Stimulated activated naive CD8-positive, alpha-beta T cell treated with anti-CD3 and anti-CD28 coated beads, Interleukin-15, Interleukin-2, amounts not matched to agents 100 U/mL and 50 U/mL, for 24 hours (primary cell): Measurements from ENCODE around the gene USP17L11.
"Not testable (repeated sequence)": the region's sequence is repeated elsewhere in the genome, so short reads cannot be mapped to it uniquely, and the experiment has no call there.

Experiments
- ATAC-seq: fragments of 150-1000 bp; cut with Tn5 transposase; one replicate; pipeline ENCODE4 v1.10.0; 2021
- DNase-seq: peaks from one replicate; pipeline ENCODE4 v3.0.0; 2021

The USP17L11 gene, protein sequence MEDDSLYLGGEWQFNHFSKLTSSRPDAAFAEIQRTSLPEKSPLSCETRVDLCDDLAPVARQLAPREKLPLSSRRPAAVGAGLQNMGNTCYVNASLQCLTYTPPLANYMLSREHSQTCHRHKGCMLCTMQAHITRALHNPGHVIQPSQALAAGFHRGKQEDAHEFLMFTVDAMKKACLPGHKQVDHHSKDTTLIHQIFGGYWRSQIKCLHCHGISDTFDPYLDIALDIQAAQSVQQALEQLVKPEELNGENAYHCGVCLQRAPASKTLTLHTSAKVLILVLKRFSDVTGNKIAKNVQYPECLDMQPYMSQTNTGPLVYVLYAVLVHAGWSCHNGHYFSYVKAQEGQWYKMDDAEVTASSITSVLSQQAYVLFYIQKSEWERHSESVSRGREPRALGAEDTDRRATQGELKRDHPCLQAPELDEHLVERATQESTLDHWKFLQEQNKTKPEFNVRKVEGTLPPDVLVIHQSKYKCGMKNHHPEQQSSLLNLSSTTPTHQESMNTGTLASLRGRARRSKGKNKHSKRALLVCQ

DNA sequence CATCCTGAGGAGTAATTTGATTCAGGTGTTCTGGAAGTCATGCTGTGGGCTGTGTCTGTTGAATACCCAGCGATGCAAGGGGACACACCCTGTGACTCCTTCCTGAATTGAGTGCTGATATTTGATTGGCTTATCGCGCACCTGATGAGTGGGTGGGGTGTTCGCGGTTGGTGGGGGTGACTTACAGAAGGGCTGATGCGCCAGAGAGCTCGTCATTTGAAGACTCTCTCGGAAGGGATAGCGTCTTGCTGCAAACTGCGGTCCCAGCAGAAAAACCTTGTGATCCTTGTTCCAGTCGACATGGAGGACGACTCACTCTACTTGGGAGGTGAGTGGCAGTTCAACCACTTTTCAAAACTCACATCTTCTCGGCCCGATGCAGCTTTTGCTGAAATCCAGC lies at the start of gene USP17L11:
Gene USP17L11 (plus strand): TSS at position 301 of the 400 bp plus-strand sequence. CDS start 0 bp downstream, at position 301.
- ATAC-seq, DNase-seq: not testable (repeated sequence)

- ATAC-seq, DNase-seq: not testable (repeated sequence)
These were observed 49.2 kb upstream of the USP17L11 start for GRCh38 chr4:9165990-9166389.

- not testable (repeated sequence) for ATAC-seq, DNase-seq
These were observed 45.3 kb upstream of the USP17L11 start, which contains the start of gene FAM90A26 for GRCh38 chr4:9169791-9170459. Gene FAM90A26 (plus strand): TSS chr4:9170409. CDS start chr4:9173173, 2,764 bp downstream.

GRCh38 chr4:9210357-9210756 lies 4.8 kb upstream of the USP17L11 start, which contains the start of gene USP17L10:
Gene USP17L10 (plus strand): TSS chr4:9210657. CDS start chr4:9210657, 0 bp downstream.
- not testable (repeated sequence) for DNase-seq, ATAC-seq

DNA sequence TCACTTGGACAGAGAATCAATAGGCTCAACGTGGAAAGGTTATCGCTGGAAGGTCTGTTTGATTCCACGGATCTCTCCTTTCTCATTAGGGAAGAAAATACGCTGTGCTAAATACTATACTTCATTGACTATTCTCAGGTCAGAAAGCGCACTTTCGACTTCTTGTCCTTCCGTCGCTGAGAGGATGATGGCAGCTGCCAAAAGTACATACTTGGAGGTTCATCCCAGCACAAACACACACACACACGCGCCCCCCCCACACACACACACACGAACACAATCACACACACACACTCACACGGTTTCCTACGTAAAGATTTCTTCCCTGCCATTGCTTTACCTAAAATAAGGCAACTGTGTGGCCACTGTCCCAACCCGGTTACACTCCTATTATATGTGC lies 504 bp upstream of the USP17L11 start:
- ATAC-seq, DNase-seq: not testable (repeated sequence)

DNA sequence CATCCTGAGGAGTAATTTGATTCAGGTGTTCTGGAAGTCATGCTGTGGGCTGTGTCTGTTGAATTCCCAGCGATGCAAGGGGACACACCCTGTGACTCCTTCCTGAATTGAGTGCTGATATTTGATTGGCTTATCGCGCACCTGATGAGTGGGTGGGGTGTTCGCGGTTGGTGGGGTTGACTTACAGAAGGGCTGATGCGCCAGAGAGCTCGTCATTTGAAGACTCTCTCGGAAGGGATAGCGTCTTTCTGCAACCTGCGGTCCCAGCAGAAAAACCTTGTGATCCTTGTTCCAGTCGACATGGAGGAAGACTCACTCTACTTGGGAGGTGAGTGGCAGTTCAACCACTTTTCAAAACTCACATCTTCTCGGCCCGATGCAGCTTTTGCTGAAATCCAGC lies 4.6 kb downstream of the USP17L11 start, which contains the start of gene USP17L12:
Gene USP17L12 (plus strand): TSS at position 301 of the 400 bp plus-strand sequence. CDS start 0 bp downstream, at position 301.
- not testable (repeated sequence) for ATAC-seq

GRCh38 chr4:9224596-9224995 lies 9.4 kb downstream of the USP17L11 start, which contains the start of gene USP17L13:
Gene USP17L13 (plus strand): TSS chr4:9224896. CDS start chr4:9224896, 0 bp downstream.
- not testable (repeated sequence) for ATAC-seq, DNase-seq

More for the DNA sequence above, 4.6 kb downstream of the USP17L11 start, which contains the start of gene USP17L12:
- not testable (repeated sequence) for DNase-seq

DNA sequence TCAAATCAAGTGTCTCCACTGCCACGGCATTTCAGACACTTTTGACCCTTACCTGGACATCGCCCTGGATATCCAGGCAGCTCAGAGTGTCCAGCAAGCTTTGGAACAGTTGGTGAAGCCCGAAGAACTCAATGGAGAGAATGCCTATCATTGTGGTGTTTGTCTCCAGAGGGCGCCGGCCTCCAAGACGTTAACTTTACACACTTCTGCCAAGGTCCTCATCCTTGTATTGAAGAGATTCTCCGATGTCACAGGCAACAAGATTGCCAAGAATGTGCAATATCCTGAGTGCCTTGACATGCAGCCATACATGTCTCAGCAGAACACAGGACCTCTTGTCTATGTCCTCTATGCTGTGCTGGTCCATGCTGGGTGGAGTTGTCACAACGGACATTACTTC lies 15.0 kb downstream of the USP17L11 start:
- not testable (repeated sequence) for DNase-seq

GRCh38 chr4:9234085-9234484 lies 18.9 kb downstream of the USP17L11 start, which contains the start of gene USP17L15:
Gene USP17L15 (plus strand): TSS chr4:9234385. CDS start chr4:9234385, 0 bp downstream.
- ATAC-seq, DNase-seq: not testable (repeated sequence)

More for the DNA sequence above, 15.0 kb downstream of the USP17L11 start:
- not testable (repeated sequence) for ATAC-seq

- not testable (repeated sequence) for DNase-seq
These were observed 23.3 kb downstream of the USP17L11 start for GRCh38 chr4:9238461-9238860.

GRCh38 chr4:9243579-9243978 lies 28.4 kb downstream of the USP17L11 start, which contains the start of gene USP17L17:
Gene USP17L17 (plus strand): TSS chr4:9243879. CDS start chr4:9243879, 0 bp downstream.
- ATAC-seq: not testable (repeated sequence)

More at GRCh38 chr4:9238461-9238860, 23.3 kb downstream of the USP17L11 start:
- ATAC-seq: not testable (repeated sequence)

DNA sequence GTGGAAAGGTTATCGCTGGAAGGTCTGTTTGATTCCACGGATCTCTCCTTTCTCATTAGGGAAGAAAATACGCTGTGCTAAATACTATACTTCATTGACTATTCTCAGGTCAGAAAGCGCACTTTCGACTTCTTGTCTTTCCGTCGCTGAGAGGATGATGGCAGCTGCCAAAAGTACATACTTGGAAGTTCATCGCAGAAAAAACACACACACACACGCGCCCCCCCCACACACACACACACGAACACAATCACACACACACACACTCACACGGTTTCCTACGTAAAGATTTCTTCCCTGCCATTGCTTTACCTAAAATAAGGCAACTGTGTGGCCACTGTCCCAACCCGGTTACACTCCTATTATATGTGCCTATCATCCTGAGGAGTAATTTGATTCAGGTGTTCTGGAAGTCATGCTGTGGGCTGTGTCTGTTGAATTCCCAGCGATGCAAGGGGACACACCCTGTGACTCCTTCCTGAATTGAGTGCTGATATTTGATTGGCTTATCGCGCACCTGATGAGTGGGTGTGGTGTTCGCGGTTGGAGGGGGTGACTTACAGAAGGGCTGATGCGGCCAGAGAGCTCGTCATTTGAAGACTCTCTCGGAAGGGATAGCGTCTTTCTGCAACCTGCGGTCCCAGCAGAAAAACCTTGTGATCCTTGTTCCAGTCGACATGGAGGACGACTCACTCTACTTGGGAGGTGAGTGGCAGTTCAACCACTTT lies 32.9 kb downstream of the USP17L11 start, which contains the start of gene USP17L18:
Gene USP17L18 (plus strand): TSS at position 678 of the 728 bp plus-strand sequence. CDS start 0 bp downstream, at position 678.
- DNase-seq, ATAC-seq: not testable (repeated sequence)

More at GRCh38 chr4:9243579-9243978, 28.4 kb downstream of the USP17L11 start, which contains the start of gene USP17L17:
- DNase-seq: not testable (repeated sequence)

GRCh38 chr4:9253078-9253477 lies 37.9 kb downstream of the USP17L11 start, which contains the start of gene USP17L19:
Gene USP17L19 (plus strand): TSS chr4:9253378. CDS start chr4:9253378, 0 bp downstream.
- ATAC-seq, DNase-seq: not testable (repeated sequence)

GRCh38 chr4:9257824-9258223 lies 42.6 kb downstream of the USP17L11 start, which contains the start of gene USP17L20:
Gene USP17L20 (plus strand): TSS chr4:9258124. CDS start chr4:9258124, 0 bp downstream.
- DNase-seq, ATAC-seq: not testable (repeated sequence)

DNA sequence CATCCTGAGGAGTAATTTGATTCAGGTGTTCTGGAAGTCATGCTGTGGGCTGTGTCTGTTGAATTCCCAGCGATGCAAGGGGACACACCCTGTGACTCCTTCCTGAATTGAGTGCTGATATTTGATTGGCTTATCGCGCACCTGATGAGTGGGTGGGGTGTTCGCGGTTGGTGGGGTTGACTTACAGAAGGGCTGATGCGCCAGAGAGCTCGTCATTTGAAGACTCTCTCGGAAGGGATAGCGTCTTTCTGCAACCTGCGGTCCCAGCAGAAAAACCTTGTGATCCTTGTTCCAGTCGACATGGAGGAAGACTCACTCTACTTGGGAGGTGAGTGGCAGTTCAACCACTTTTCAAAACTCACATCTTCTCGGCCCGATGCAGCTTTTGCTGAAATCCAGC lies 47.4 kb downstream of the USP17L11 start, which contains the start of gene USP17L21:
Gene USP17L21 (plus strand): TSS at position 301 of the 400 bp plus-strand sequence. CDS start 0 bp downstream, at position 301.
- ATAC-seq, DNase-seq: not testable (repeated sequence)
